ELR (cell line): ENCODE results near the gene BYSL.

Experiments used
- DNase-seq: peaks from one replicate; pipeline ENCODE4 v3.0.0-alpha.2; 2015; ENCODE audit warnings: low read depth

Gene BYSL

DNA sequence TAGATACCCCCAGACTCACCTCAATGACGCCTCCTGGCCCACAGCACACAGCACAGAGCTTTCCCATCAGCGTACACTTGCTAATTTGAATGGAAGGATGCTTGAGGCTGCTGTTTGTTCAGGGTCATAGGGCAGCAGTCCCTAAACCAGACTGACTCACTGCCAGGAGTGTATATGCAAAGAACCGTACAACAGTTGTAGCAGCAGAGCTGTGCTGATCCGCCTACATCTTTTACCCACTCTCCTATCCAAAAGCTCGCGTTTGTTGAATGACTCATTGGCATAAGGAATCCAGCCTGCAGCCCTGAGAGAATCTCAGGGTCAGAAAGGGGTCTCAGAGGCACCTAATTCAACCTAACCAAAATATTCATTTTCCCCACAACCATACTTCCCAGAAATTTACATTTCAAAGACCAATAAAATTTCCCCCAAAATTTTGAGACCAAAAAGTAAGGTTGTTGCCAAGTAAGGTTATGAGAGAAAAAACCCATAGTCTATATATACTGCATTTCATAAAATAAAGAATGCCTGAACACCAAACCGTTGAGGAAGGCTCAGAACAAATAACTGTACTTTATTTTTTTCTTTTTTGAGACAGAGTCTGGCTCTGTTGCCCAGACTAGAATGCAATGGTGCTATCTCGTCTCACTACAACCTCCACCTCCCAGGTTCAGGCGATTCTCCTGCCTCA, 55.6 kb downstream of the BYSL start:
- DNase-seq, result peak; percentile 86
